Epithelial cell of proximal tubule (primary cell): ENCODE data around the gene IGSF23. TPM values are rescaled to one million over a fixed set of nuclear protein-coding genes. Genes with fewer than 3 reads are reported as not detected.
A peak's percentile ranks its signal among the peaks of the same experiment; 100 is the strongest.

Experiments used
- DNase-seq: peaks from one replicate; pipeline ENCODE4 v3.0.0-alpha.2; 2011; ENCODE audit warnings: low read depth
- H3K4me3 ChIP-seq: 2 replicates; pipeline ENCODE4 v1.5.1; 2011; ENCODE audit warnings: low read depth, mild to moderate bottlenecking, low read length
- CTCF ChIP-seq: conservative IDR thresholded peaks from 2 replicates; pipeline ENCODE4 v1.5.1; 2012; ENCODE audit warnings: low read depth, mild to moderate bottlenecking, low read length
- total RNA-seq: library from RNA; depleted of rRNA; stranded (reverse); fragments of >200 nt; gene quantifications from 2 replicates; pipeline ENCODE4 v1.2.3, GENCODE V29; 2015

Gene IGSF23
- total RNA-seq, 1 donor from 2014 or later: 0.12 TPM

- TF ChIP-seq CTCF: no peak
- DNase-seq: no peak
Observed at GRCh38 chr19:44572581-44572900, 40.8 kb upstream of the IGSF23 start.

GRCh38 chr19:44573183-44573582, 40.2 kb upstream of the IGSF23 start:
- H3K4me3 ChIP-seq: no peak overlapping the region
- TF ChIP-seq CTCF: no peak
- no peak for DNase-seq

More at GRCh38 chr19:44572581-44572900, 40.8 kb upstream of the IGSF23 start:
- H3K4me3 ChIP-seq: no peak overlapping the region

GRCh38 chr19:44573627-44574026, 39.7 kb upstream of the IGSF23 start:
- no peak for TF ChIP-seq CTCF
- H3K4me3 ChIP-seq: no peak overlapping the region
- no peak for DNase-seq

- no peak for DNase-seq
- no peak for TF ChIP-seq CTCF
Observed at GRCh38 chr19:44574186-44574950, 39.0 kb upstream of the IGSF23 start.

GRCh38 chr19:44575116-44575700, 38.2 kb upstream of the IGSF23 start:
- DNase-seq: no peak

More at GRCh38 chr19:44574186-44574950, 39.0 kb upstream of the IGSF23 start:
- no peak overlapping the region for H3K4me3 ChIP-seq

GRCh38 chr19:44576843-44577565, 36.4 kb upstream of the IGSF23 start:
- peak; percentile 88 for TF ChIP-seq CTCF
- H3K4me3 ChIP-seq: no peak overlapping the region
- no peak for DNase-seq

More at GRCh38 chr19:44575116-44575700, 38.2 kb upstream of the IGSF23 start:
- no peak for TF ChIP-seq CTCF
- no peak overlapping the region for H3K4me3 ChIP-seq
